DND-41 (cell line): ENCODE results near the gene VWA8.

Source experiments
- EZH2 ChIP-seq: IDR thresholded peaks from 3 replicates; pipeline ENCODE4 v1.6.1; 2012; ENCODE audit warnings: borderline replicate concordance, low read depth, mild to moderate bottlenecking, moderate library complexity, low read length, inconsistent platforms; ENCODE audit not compliant: severe bottlenecking
- TF ChIP-seq, protein P1 (sequence below): IDR thresholded peaks from 2 replicates; pipeline ENCODE4 v1.5.1; 2012; ENCODE audit warnings: borderline replicate concordance, low read length, moderate library complexity, mild to moderate bottlenecking; ENCODE audit not compliant: poor library complexity, severe bottlenecking; ENCODE audit errors: extremely low read depth

DNA sequence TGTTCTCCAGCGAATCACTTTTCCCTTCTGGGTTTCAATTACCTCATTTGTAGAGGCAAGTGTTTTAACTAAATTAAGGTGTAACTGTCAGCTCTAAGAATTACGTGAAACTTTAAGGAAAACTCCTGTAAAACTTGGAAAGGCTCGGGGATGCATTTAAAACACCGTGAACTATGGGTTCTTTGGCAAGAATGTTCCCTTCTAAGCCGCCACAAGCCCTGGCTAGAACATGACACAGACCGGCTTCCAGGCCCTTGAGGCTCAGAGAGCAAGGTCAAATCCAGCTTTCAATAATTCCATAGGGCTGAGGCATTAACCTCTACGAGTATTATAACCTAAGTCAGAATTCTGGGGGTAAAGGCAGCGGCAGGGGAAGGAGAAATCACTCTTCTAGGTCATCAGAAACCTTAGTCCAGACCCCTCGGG is 685 bp downstream of the VWA8 start:
- TF ChIP-seq EZH2: no peak
- TF ChIP-seq, protein P1, sequence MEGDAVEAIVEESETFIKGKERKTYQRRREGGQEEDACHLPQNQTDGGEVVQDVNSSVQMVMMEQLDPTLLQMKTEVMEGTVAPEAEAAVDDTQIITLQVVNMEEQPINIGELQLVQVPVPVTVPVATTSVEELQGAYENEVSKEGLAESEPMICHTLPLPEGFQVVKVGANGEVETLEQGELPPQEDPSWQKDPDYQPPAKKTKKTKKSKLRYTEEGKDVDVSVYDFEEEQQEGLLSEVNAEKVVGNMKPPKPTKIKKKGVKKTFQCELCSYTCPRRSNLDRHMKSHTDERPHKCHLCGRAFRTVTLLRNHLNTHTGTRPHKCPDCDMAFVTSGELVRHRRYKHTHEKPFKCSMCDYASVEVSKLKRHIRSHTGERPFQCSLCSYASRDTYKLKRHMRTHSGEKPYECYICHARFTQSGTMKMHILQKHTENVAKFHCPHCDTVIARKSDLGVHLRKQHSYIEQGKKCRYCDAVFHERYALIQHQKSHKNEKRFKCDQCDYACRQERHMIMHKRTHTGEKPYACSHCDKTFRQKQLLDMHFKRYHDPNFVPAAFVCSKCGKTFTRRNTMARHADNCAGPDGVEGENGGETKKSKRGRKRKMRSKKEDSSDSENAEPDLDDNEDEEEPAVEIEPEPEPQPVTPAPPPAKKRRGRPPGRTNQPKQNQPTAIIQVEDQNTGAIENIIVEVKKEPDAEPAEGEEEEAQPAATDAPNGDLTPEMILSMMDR: no peak
